Tibial artery (tissue), 4 donors: ENCODE data around the gene IL4R.

Source experiments
- DNase-seq, 2 donors: peaks; one replicate each; pipeline ENCODE4 v3.0.0-alpha.2; 2019
- H3K27ac ChIP-seq, 2 donors: fragments of 200-600 bp; sonication (generic) in 1 of 2; 1 replicate in 1 of 2; 2 replicates in 1 of 2; pipeline ENCODE4 v1.5.1; 2018 to 2019; ENCODE audit warnings: mild to moderate bottlenecking in 1 of 2
- H3K27me3 ChIP-seq, 2 donors: fragments of 200-600 bp; sonication (generic) in 1 of 2; one replicate each; pipeline versions ENCODE4 v1.5.1 to v1.6.0; 2016 to 2019
- H3K36me3 ChIP-seq, 3 donors: fragments of 200-600 bp; sonication (generic) in 2 of 3; one replicate each; pipeline ENCODE4 v1.5.1; 2016 to 2019; ENCODE audit warnings: mild to moderate bottlenecking in 2 of 3
- H3K4me1 ChIP-seq, 4 donors: fragments of 200-600 bp; sonication (generic) in 2 of 4; 1 replicate in 3 of 4; 2 replicates in 1 of 4; pipeline ENCODE4 v1.5.1; 2016 to 2019
- H3K4me3 ChIP-seq, 2 donors: fragments of 200-600 bp; sonication (generic) in 1 of 2; 1 replicate in 1 of 2; 2 replicates in 1 of 2; pipeline ENCODE4 v1.5.1; 2018 to 2019; ENCODE audit warnings: mild to moderate bottlenecking in 2 of 2
- H3K9me3 ChIP-seq, 3 donors: fragments of 200-600 bp; sonication (generic) in 1 of 3; one replicate each; pipeline ENCODE4 v1.5.1; 2016 to 2019
- intact Hi-C: fragments of 100-400 bp; cut with DNase I; formaldehyde crosslinking; loops from one replicate; pipeline ENCODE4 v1.15.0; 2023; ENCODE audit warnings: low total_unique reads
- TF ChIP-seq, protein P1 (sequence below), 2 experiments: fragments of 200-600 bp in 1 of 2; fragments of 450-650 bp in 1 of 2; IDR thresholded peaks; one replicate each; pipeline ENCODE4 v1.5.1; 2017 to 2019; ENCODE audit warnings: antibody characterized with exemption in 2 of 2, mild to moderate bottlenecking in 1 of 2, moderate library complexity in 1 of 2

Gene IL4R

DNA sequence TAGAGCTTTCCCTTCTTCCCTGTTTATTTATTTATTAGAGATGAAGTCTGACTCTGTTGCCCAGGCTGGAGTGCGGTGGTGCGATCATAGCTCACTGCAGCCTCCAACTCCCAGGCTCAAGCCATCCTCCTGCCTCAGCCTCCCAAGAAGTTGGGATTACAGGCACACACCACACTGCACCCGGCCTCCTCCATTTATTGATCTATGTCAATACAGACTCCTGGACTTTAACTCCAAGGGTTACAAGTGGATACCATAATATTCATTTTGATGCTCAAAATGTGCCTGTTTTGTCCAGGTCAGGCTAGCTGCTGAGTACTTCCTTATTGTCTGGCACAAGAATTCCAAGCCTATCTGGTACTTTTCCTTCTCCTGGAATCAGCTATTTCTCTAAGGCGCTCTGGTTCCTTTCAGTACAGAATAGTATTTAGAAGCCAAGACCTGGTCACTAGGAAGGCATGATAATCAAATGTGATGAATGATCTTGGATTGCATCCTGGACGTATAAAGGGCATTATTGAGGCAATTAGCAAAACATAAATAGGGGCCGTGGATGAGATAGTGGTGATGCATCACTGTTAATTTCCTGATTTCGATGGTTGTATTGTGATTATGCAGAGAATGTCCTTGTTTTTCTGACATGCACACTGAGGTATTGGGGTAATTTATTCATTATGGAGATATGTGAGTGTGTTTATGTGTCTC lies 21.7 kb downstream of the IL4R start:
- Histone ChIP-seq H3K27ac (no peak overlapping the region), H3K4me3 (no peak overlapping the region), H3K4me1 (peaks cover 0 to 31% (median 10%) of the 10 kb centered on the region in 4 donors), H3K27me3 (no peaks in the 10 kb centered on the region), H3K36me3 (peaks cover 39 to 63% (median 49%) of the 10 kb centered on the region in 3 donors), H3K9me3 (no peaks in the 10 kb centered on the region)
- intact Hi-C loops: no loop called here
- TF ChIP-seq, protein P1, sequence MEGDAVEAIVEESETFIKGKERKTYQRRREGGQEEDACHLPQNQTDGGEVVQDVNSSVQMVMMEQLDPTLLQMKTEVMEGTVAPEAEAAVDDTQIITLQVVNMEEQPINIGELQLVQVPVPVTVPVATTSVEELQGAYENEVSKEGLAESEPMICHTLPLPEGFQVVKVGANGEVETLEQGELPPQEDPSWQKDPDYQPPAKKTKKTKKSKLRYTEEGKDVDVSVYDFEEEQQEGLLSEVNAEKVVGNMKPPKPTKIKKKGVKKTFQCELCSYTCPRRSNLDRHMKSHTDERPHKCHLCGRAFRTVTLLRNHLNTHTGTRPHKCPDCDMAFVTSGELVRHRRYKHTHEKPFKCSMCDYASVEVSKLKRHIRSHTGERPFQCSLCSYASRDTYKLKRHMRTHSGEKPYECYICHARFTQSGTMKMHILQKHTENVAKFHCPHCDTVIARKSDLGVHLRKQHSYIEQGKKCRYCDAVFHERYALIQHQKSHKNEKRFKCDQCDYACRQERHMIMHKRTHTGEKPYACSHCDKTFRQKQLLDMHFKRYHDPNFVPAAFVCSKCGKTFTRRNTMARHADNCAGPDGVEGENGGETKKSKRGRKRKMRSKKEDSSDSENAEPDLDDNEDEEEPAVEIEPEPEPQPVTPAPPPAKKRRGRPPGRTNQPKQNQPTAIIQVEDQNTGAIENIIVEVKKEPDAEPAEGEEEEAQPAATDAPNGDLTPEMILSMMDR (IDR thresholded peaks at IDR 0.05): no peak
- no peak for DNase-seq

GRCh38 chr16:27337024-27337423 lies 23.2 kb downstream of the IL4R start:
- peaks cover 55 to 76% (median 64%) of the 10 kb centered on the region in 3 donors for H3K36me3 ChIP-seq
- no peaks in the 10 kb centered on the region for H3K27me3 ChIP-seq
- peaks cover 0 to 16% (median 0%) of the 10 kb centered on the region in 4 donors for H3K4me1 ChIP-seq
- intact Hi-C loops: no loop called here
- no peak for DNase-seq
- H3K27ac ChIP-seq: no peak overlapping the region
- no peaks in the 10 kb centered on the region for H3K9me3 ChIP-seq
- no peak overlapping the region for H3K4me3 ChIP-seq
- TF ChIP-seq, protein P1 (IDR thresholded peaks at IDR 0.05): no peak

DNA sequence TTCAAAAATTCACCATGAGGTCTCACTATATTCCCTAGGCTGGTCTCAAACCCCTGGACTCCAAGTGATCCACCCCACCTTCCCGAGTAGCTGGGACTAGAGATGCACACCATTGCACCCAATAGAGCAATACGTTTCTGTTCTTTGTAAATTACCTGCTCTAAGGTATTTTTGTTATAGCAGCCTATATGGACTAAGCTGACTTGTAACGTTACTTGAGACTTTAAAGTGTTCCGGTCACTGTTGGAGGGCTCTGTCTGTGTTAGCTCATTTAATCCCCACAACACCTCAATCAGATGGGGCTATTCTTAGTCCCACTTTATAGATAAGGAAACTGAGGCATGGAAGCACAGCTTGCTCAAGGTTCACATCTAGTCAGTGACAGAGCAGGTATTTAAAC lies 25.4 kb downstream of the IL4R start:
- Histone ChIP-seq H3K27me3 (no peaks in the 10 kb centered on the region), H3K36me3 (peaks cover 62 to 85% (median 74%) of the 10 kb centered on the region in 3 donors), H3K4me3 (no peak overlapping the region), H3K27ac (no peak overlapping the region), H3K9me3 (no peaks in the 10 kb centered on the region), H3K4me1 (peaks cover 0 to 9% (median 0%) of the 10 kb centered on the region in 4 donors)
- intact Hi-C loops: no loop called here
- TF ChIP-seq, protein P1 (IDR thresholded peaks at IDR 0.05): no peak
- DNase-seq: no peak

DNA sequence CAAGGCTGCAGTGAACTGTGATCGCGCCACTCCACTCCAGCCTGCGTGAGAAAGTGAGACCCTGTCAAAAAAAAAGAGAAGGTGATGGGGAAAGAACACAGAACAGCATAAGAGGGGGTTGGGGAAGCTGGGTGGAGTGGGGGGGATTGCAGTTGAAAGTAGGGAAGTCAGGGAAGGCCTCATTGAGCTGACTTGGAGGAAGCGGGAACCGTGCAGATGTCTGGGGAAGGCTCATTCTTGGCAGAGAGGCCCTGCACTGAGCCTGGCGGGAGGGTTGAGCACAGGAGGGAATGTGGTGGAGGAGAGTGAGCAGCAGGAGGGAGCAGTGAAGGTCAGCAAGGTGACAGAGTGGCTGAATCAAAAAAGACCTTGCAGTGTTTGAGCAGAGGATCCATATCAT lies 26.9 kb downstream of the IL4R start:
- Histone ChIP-seq H3K27ac (no peak overlapping the region), H3K4me1 (peaks cover 0 to 5% (median 0%) of the 10 kb centered on the region in 4 donors), H3K4me3 (no peak overlapping the region), H3K36me3 (peaks cover 68 to 86% (median 80%) of the 10 kb centered on the region in 3 donors), H3K9me3 (no peaks in the 10 kb centered on the region), H3K27me3 (no peaks in the 10 kb centered on the region)
- TF ChIP-seq, protein P1 (IDR thresholded peaks at IDR 0.05): no peak
- intact Hi-C loops: no loop called here
- no peak for DNase-seq

GRCh38 chr16:27341549-27341948 lies 27.8 kb downstream of the IL4R start:
- no peak for DNase-seq
- no peaks in the 10 kb centered on the region for H3K4me1 ChIP-seq
- H3K36me3 ChIP-seq: peaks cover 74 to 87% (median 85%) of the 10 kb centered on the region in 3 donors
- no peaks in the 10 kb centered on the region for H3K9me3 ChIP-seq
- H3K4me3 ChIP-seq: no peak overlapping the region
- TF ChIP-seq, protein P1 (IDR thresholded peaks at IDR 0.05): no peak
- intact Hi-C loops: no loop called here
- H3K27me3 ChIP-seq: no peaks in the 10 kb centered on the region
- H3K27ac ChIP-seq: no peak overlapping the region
